Type B pancreatic cell (in vitro differentiated cells): ENCODE data around the gene CHRND. TPM values are rescaled to one million over a fixed set of nuclear protein-coding genes. Genes with fewer than 3 reads are reported as not detected.
A peak's percentile ranks its signal among the peaks of the same experiment; 100 is the strongest.

ENCODE experiments used
- DNase-seq: peaks from one replicate; pipeline ENCODE4 v3.0.0; 2021; ENCODE audit warnings: mixed read lengths; ENCODE audit not compliant: unreplicated experiment; ENCODE audit errors: extremely low spot score
- H3K27ac Mint-ChIP-seq: 2 replicates; pipeline ENCODE4 v1.8.0; 2021; ENCODE audit warnings: mild to moderate bottlenecking, mixed read lengths
- H3K27me3 Mint-ChIP-seq: 2 replicates; pipeline ENCODE4 v1.8.0; 2021; ENCODE audit warnings: mixed read lengths
- H3K36me3 Mint-ChIP-seq: 2 replicates; pipeline ENCODE4 v1.8.0; 2021; ENCODE audit warnings: mixed read lengths
- H3K4me1 Mint-ChIP-seq: one replicate; pipeline ENCODE4 v1.8.0; 2021; ENCODE audit warnings: mixed read lengths; ENCODE audit not compliant: unreplicated experiment
- H3K4me3 Mint-ChIP-seq: 2 replicates; pipeline ENCODE4 v1.8.0; 2021; ENCODE audit warnings: mild to moderate bottlenecking, mixed read lengths
- H3K9me3 Mint-ChIP-seq: 2 replicates; pipeline ENCODE4 v1.8.0; 2021; ENCODE audit warnings: mixed read lengths
- CTCF ChIP-seq: fragments of 200-600 bp; sonication (generic); conservative IDR thresholded peaks from 2 replicates; pipeline ENCODE4 v1.5.0; 2021; ENCODE audit warnings: antibody characterized with exemption, mild to moderate bottlenecking
- total RNA-seq: library from RNA; stranded (reverse); gene quantifications from 2 replicates; pipeline ENCODE4 v1.2.1, GENCODE V29; 2021; ENCODE audit warnings: low replicate concordance

Gene CHRND
- total RNA-seq, 1 donor from 2014 or later = 0.60 TPM

- no peak for DNase-seq
- TF ChIP-seq CTCF = no peak
- Mint-ChIP-seq H3K27me3 (peaks cover 56% of the 10 kb centered on the region), H3K9me3 (no peaks in the 10 kb centered on the region), H3K4me3 (no peak overlapping the region), H3K36me3 (no peaks in the 10 kb centered on the region), H3K27ac (no peak overlapping the region), H3K4me1 (no peaks in the 10 kb centered on the region)
Measured at GRCh38 chr2:232495292-232495691, 30.7 kb upstream of the CHRND start.

- Mint-ChIP-seq H3K27ac (no peak overlapping the region), H3K4me3 (no peak overlapping the region), H3K27me3 (peaks cover 51% of the 10 kb centered on the region), H3K9me3 (no peaks in the 10 kb centered on the region), H3K36me3 (no peaks in the 10 kb centered on the region), H3K4me1 (no peaks in the 10 kb centered on the region)
- DNase-seq = no peak
- no peak for TF ChIP-seq CTCF
Measured at GRCh38 chr2:232496501-232497270, 29.3 kb upstream of the CHRND start.

- H3K4me1 Mint-ChIP-seq = no peaks in the 10 kb centered on the region
- no peaks in the 10 kb centered on the region for H3K36me3 Mint-ChIP-seq
- TF ChIP-seq CTCF = no peak
- peaks cover 47% of the 10 kb centered on the region for H3K27me3 Mint-ChIP-seq
- no peak overlapping the region for H3K27ac Mint-ChIP-seq
- H3K9me3 Mint-ChIP-seq = no peaks in the 10 kb centered on the region
- DNase-seq = no peak
- no peak overlapping the region for H3K4me3 Mint-ChIP-seq
Measured at GRCh38 chr2:232497348-232497747, 28.6 kb upstream of the CHRND start.

GRCh38 chr2:232498452-232498851 is 27.5 kb upstream of the CHRND start:
- Mint-ChIP-seq H3K9me3 (no peaks in the 10 kb centered on the region), H3K27ac (no peak overlapping the region), H3K36me3 (no peaks in the 10 kb centered on the region), H3K4me3 (no peak overlapping the region), H3K4me1 (no peaks in the 10 kb centered on the region), H3K27me3 (peaks cover 43% of the 10 kb centered on the region)
- no peak for DNase-seq
- no peak for TF ChIP-seq CTCF

- Mint-ChIP-seq H3K4me3 (peak overlapping the region; percentile 41), H3K9me3 (no peaks in the 10 kb centered on the region), H3K36me3 (no peaks in the 10 kb centered on the region), H3K27me3 (peaks cover 55% of the 10 kb centered on the region), H3K4me1 (peaks cover 9% of the 10 kb centered on the region), H3K27ac (no peak overlapping the region)
- no peak for DNase-seq
- TF ChIP-seq CTCF = no peak
Measured at GRCh38 chr2:232501331-232501771, 24.6 kb upstream of the CHRND start.
